RPMI8226 (cell line): ENCODE measurements around the gene RBM38.

Experiments
- DNase-seq: peaks from one replicate; pipeline ENCODE4 v3.0.0-alpha.2; 2015

RBM38 gene

DNA sequence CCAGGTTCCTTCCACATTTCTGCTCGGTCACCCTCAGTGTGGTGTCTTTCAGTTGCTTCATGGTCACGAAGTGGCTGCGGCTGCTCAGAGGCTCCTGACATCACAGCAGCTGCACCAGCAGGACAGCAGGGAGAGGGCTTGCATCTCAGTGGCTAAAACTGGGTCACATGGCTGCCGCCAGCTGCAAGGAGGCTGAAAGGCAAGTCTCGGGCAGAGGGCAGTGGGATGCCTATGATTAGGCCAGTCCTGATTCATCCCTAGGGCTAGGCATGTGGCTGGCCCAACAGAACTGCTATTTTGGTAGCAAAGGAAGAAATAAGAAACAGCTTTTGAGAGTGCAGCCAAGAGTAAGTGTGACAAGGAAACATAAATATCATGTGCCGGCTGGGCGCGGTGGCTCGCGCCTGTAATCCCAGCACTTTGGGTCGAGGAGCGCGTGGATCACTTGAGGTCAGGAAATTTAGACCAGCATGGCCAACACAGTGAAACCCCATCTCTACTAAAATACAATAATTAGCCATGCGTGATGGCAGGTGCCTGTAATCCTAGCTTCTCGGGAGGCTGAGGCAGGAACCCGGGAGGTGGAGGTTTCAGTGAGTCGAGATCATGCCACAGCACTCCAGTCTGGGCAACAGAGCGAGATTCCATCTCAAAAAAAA lies 46.6 kb downstream of the RBM38 start:
- no peak for DNase-seq

DNA sequence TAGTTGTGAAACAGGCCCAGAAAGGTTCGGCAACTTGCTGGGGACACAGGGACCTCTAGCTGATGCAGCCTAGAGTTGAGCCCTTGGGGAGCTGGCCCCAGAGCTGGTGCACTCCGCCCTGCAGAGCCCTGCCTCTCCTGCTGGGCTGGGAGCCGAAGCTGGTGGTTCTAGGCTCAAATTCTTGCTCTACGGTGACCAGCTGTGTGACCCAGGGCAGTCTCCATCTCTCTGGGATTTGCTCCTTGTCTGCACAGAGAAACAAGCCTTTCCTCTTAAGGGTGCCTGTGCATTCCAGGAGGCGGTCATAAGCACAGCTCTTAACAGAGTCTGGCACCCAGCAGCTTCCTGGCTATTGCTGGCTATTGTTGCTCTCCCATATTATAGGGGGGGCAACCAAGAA lies 47.4 kb downstream of the RBM38 start:
- no peak for DNase-seq

- peak; percentile 91 for DNase-seq
Measured at GRCh38 chr20:57439432-57439831, 48.2 kb downstream of the RBM38 start.

DNA sequence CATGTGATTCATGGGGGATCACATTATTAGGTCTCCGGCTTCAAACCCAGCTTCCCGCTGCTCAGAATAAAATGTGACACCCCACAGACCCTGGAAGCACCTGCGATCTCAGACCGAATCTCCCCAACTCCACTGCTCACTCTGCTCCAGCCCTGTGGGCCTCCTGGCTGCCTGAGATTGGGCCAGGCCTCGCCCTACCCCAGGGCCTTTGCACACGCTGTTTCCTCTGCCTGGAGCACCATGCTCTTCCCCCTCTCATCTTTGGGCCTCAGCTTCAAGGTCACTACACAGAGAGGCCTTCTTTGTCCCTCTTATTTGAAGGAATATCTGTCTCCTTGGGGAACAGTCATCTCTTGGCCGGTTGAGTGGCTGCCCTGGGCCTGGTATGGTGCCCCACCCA lies 48.8 kb downstream of the RBM38 start:
- no peak for DNase-seq

DNA sequence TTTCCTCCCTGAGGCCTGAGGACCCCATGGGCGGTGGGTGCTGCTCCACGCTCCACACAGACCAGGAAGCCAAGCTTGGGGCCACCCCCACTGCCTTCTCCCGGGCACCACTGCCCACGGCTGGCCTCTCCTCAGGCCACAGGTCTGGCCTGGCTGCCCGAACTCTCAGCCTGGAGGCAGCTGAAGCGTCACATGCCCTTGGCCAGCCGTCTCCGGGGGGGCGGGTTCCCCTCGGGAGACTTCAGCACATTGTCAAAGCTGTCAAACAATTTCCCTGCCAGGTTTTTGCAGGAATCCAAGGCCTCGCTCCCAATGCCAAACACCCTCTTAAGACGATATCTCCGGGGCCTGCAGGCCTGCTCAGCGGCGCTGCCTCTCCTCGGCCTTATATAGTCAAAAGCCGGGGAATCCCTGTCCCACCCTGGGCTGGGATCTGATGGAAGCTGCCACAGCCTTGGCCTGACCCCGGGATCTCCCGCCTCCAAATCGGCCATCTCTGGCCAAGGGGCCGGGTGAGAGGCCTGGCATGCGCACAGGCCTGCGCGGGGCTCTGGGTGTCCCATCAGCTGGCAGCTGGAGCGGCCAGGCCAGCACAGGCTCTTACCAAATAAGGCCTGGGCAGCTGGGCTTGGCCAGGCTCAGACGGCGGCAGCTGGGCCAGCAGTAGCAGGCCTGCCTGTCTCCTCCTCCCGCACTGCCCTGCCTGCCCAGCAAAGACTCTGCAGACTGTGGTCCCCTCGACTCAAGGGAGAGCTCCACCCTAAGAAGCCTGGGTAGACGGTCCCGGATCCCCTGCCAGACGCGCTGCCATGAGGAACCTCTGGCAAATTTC lies 49.7 kb downstream of the RBM38 start:
- no peak for DNase-seq

DNA sequence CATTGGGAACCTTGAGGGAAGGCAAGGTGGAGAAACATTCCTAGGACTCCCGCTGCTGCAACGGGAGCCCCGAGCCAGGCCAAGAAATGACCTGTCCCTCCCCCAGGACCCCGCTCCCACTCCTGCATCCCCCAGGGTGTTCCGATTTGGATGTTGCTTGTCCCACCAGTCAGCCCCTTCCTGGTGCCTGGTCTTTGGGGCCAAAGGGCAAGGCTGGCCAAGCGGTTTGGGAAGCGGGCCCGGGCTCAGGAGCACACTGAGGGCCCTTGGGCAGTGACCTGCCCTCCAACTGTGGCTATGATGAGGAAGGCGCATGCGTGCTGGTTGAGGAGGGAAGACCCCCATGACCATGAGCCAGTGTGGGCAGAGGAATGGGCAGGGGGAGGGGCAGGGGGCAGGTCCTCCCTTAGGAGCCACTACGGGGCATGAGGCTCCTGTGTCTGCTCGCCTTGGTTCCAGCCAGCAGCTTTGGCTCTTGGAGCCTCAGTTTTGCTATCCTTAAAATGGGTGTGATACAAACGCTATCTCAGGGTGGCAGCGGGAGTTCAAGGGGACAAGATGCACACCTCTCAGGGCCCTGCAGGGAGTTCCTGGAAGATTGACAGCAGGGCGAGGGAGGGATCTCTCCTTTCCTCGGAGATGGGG lies 50.4 kb downstream of the RBM38 start:
- no peak for DNase-seq

- no peak for DNase-seq
Measured at GRCh38 chr20:57442158-57442887, 51.1 kb downstream of the RBM38 start.

DNA sequence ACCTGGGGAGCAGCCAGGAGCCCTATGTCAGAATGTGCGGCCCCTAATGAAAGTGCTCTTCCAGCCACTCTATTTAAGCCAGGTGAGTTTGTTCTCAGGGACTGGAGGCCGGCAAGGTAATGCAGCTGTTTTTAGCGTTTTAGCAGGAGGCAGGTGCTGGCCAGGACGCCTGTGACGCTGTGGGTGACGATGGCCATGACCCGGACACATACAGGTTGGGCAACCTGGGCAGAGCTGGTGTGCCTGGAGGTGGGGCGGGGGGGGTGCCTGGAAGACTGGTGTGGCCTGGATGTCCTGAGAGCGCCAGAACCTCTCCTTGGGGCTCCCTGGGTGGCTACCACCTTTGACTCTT lies 51.7 kb downstream of the RBM38 start:
- DNase-seq = no peak

GRCh38 chr20:57443349-57444265 lies 52.4 kb downstream of the RBM38 start:
- DNase-seq = no peak

DNA sequence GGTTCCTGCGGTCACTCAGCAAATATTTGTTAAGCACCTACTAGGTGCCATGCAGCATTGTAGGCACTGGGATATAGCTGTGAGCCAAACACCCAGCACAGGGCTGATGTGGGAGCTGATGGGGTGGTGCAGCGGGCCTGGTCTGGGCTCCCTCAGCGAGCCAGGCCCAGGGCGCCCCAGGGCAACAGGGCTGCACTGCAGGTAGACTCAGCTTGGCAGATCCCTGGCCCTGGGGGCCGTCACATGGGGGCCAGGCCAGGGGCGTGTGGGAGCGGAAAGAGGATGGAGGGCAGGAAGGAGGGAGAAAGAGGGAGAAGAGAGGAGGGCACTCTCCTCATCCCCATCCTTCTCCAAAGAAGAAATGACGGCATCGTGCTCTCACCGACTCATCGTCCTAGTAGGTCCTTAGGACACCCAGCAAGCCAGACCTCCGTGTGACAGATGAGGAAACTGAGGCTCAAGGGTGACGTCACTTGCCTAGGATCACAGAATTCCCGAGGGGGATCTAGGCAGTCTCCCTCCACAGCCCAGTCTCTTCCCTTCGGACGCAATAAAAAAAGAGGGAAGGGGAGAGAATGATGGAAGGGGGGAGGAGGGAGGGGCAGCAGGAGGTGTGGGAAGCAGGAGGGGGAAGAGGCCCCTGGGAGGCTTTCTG lies 53.3 kb downstream of the RBM38 start:
- no peak for DNase-seq

DNA sequence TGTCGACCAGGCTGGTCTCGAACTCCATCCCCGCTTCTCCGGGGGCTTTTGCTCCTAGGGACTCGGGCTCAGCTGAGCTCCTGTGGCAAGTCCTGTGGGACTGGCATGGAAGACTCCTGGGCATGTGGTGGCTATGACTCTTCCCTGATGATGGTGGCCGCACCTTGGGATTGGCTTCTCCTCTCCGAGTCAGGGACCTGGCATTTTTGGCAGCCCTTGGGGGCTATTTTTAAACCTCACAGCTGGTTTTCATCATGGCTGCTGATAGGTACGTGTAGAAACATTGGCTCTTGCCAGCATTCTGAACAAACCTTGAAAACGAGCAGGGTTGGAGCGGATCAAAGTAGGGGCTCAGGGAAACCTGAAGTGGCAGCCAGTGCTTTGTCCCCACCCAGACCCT lies 54.1 kb downstream of the RBM38 start:
- DNase-seq = no peak

- DNase-seq = no peak
Measured at GRCh38 chr20:57445774-57446173, 54.6 kb downstream of the RBM38 start.

- no peak for DNase-seq
Measured at GRCh38 chr20:57448764-57449354, 57.7 kb downstream of the RBM38 start.

DNA sequence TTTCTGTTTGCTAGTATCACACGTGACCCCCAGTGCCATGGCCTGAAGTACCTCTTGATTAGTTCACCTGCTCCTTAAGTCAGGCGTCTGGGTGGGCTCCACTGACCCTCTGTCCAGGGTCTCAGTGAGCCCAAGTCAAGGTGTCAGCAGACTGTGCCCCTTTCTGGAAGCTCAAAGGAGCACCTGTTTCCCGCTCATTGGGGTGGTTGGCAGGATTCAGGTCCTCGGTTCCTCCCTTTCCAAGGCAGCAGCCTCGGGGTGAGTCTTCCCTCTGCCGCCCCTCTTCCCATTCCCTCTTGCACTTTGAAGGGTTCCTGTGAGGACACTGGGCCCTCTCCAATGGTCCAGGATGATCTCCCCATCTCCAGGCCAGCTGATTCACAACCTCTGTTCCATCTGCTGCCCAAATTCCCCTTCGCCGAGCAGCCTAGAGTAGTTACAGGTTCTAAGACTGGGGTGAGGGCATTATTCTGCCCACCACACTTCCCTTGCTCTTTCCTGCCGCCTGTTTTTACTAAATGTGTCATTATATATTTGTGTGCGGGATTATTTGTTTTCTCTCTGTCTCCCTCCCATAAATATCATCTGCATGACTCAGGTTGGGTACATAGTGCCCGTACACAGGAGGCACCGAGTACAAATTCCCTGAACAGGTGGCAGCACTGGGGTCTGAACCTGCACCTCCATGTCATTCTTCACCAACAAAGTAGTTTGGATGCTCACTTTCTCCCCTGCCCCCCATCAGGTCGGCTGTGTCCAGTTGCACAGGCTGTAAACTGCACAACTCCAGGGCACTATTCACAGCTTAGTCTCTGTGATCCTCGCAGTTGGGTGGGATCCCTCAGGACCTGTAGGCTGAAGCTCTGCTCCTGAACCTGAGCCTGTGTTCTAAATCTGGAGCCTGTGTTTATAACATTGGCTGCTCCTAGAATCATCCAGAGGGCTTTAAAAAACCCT lies 58.5 kb downstream of the RBM38 start:
- DNase-seq = no peak

DNA sequence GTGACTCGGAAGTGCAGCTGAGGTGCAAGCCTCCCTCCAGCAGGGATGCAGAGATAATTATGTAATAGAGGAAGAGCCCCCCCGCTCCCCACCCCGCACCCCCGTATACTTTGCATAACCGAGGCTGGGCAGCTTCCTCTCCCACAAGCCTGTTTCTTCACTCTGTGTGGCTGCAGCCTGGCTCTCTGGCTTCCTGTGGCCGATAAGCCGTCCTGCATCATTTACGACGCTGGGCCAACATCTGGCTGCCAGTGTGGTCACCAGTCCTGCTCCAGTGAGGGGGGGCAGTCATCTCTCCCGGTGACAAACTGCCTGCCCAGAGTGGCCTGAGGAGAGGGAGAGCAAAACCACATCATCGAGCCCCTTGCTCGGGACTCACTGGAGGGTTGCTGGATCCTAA lies 59.2 kb downstream of the RBM38 start:
- peak; percentile 46 for DNase-seq

DNA sequence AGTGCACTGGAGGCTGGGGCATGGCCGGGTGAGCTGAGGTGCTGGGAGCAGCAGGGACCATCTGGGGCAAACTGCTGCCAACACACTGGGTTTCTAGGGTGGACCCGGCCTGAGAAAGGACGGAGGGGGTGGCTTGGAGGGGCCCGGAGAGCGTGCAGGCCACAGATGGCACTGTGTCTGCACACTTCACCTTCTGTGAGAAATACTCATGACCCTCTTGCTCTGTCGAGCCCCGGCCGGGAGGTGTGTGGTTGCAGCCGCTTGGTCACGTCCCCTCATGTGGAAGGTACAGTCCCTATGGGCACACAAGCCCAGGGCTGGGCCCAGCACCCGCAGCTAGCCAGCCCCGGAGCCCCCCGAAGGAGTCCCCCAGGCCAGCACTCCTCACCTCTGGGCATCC lies 59.7 kb downstream of the RBM38 start:
- DNase-seq = no peak

- no peak for DNase-seq
Measured at GRCh38 chr20:57451431-57451794, 60.2 kb downstream of the RBM38 start.

DNA sequence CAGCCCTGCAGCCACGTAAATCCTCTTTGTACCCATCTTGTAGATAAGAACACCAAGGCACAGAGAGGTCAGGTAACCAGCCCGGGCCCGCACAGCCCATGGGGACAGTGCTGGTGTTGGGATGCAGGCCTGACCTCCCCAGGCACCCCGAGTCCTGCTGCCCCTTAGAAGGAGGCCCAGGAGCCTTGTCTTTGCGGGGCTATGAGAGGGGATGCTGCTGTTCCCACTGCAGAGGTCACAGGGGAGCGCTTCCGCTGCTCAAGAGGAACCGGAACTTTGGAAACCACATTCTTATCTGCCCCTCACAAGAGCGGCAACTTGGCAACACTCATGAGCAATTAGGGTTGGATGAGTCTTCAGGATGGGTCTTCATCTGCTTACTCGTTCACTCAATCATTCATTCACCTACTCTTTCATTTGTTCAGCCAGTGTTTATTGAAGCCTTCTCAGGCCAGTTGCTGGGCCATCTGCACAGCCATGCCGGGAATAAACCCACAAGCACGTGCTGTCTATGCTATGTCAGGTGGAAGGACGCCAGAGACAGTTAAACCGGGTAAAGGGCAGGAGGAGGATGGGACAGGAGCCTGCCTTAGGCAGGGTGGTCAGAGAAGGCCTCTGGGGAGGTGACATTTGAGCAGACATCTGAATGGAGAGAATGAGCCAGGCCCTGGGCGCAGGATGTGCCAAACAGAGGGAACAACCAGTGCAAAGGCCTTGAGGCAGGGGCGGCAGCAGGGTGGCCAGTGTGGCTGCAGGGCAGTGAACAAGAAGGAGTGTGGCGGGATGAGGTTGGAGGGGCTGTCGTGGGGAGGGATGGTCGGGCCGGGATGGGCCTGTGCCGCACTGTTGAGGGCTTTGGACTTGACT lies 60.8 kb downstream of the RBM38 start:
- DNase-seq = no peak

DNA sequence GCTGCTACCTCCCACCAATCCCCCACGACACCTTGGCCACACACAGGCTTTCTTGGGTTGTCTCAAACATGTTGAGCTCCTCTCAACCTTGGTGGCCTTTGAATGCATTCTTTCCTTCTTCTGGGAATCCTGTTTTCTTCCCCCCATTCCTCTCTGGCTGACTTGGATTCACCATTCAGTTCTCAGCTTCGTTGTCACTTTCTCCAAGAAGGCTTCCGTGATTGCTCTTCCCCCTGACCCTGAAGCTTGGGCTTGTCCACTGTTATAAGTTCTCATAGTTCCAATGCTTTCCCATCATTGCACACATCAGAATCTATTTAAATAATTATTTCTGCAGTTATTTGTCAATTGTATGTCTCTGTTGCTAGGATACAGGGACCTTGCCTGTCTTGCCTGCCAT lies 64.2 kb downstream of the RBM38 start:
- DNase-seq = no peak
